Spleen (tissue), 7 donors: ENCODE results near the gene TMEM217.

ENCODE experiments used
- CTCF ChIP-seq, 11 experiments: fragments of 200-600 bp in 7 of 11; fragments of 450-650 bp in 4 of 11; sonication (generic) in 4 of 11; IDR thresholded peaks in 8 of 11; conservative IDR thresholded peaks in 3 of 11; 1 replicate in 7 of 11; 2 replicates in 4 of 11; pipeline versions ENCODE4 v1.4.0 to v1.8.0; 2016 to 2021; ENCODE audit warnings: antibody characterized with exemption in 11 of 11, inconsistent platforms in 4 of 11, mild to moderate bottlenecking in 1 of 11
- POLR2A ChIP-seq, 3 donors: fragments of 450-650 bp; IDR thresholded peaks; one replicate each; pipeline ENCODE4 v1.5.1; 2017; ENCODE audit warnings: antibody characterized with exemption in 3 of 3, mild to moderate bottlenecking in 1 of 3
- POLR2AphosphoS5 ChIP-seq, 3 donors: sonication (generic); formaldehyde crosslinking; IDR thresholded peaks; one replicate each; pipeline ENCODE4 v1.5.1; 2017; ENCODE audit warnings: antibody characterized with exemption in 3 of 3
- donor health status: DM: no; HTN: no; CAD: no; lungs with moderate emphysema.
- donor health status: DM: no; HTN: no; CAD: no.
- donor health status: DM: no; HTN: no; CAD: no.

DNA sequence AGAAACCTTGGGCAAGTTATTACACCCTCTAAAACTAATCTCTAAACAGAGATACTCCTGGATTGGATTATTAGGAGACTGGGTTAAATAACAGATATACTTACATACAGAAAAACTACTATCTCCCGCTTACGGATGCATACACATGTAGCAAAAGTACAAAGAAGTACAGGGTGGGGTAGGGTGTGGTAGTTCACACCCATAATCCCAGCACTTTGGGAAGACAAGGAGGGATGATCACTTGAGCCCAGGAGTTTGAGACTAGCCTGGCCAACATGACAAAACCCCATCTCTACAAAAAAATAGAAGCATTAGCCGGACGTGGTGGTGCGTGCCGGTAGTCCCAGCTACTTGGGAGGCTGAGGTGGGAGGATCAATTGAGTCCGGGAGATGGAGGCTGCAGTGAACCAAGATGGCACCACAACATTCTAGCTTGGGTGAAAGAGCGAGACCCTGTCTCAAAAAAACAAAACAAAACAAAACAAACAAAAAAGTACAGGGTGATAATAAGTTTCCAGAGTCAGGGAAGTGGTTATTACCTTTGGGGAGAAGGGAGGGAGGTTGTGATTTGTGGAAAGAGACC, 79.9 kb downstream of the TMEM217 start:
- TF ChIP-seq POLR2A (IDR thresholded peaks at IDR 0.05) (no peak), CTCF (IDR thresholded peaks at IDR 0.05 in 8 of 11, conservative IDR thresholded peaks at IDR 0.05 in 3 of 11) (no peak), POLR2AphosphoS5 (IDR thresholded peaks at IDR 0.05) (no peak)
